HG03439 (cell line): Measurements from ENCODE around the gene RBP5.
"Not testable (repeated sequence)": the region's sequence is repeated elsewhere in the genome, so short reads cannot be mapped to it uniquely, and the experiment has no call there.

Source experiments
- ATAC-seq: cut with Tn5 transposase; IDR thresholded peaks from one replicate; pipeline ENCODE4 v1.9.1; 2021; ENCODE audit warnings: mild to moderate bottlenecking, moderate library complexity; ENCODE audit not compliant: unreplicated experiment

RBP5 gene

GRCh38 chr12:7123806-7124522, 4.7 kb downstream of the RBP5 start:
- ATAC-seq: no peak

GRCh38 chr12:7122811-7123769, 5.6 kb downstream of the RBP5 start:
- no peak for ATAC-seq

- ATAC-seq: no peak
Observed at GRCh38 chr12:7121324-7121723, 7.4 kb downstream of the RBP5 start.

GRCh38 chr12:7120166-7120565, 8.5 kb downstream of the RBP5 start:
- no peak for ATAC-seq

GRCh38 chr12:7118881-7119280, 9.8 kb downstream of the RBP5 start:
- ATAC-seq: no peak

GRCh38 chr12:7117670-7118069, 11.0 kb downstream of the RBP5 start:
- ATAC-seq: no peak

GRCh38 chr12:7116916-7117315, 11.8 kb downstream of the RBP5 start:
- no peak for ATAC-seq

- ATAC-seq: no peak
Observed at GRCh38 chr12:7116196-7116595, 12.5 kb downstream of the RBP5 start.

GRCh38 chr12:7114851-7115250, 13.8 kb downstream of the RBP5 start:
- ATAC-seq: no peak

- ATAC-seq: no peak
Observed at GRCh38 chr12:7114008-7114407, 14.7 kb downstream of the RBP5 start.

- no peak for ATAC-seq
Observed at GRCh38 chr12:7113389-7113871, 15.3 kb downstream of the RBP5 start.

- no peak for ATAC-seq
Observed at GRCh38 chr12:7112041-7112440, 16.6 kb downstream of the RBP5 start.

- ATAC-seq: no peak
Observed at GRCh38 chr12:7110661-7111060, 18.0 kb downstream of the RBP5 start.

- ATAC-seq: no peak
Observed at GRCh38 chr12:7109572-7109920, 19.1 kb downstream of the RBP5 start.

- no peak for ATAC-seq
Observed at GRCh38 chr12:7108796-7109571, 19.7 kb downstream of the RBP5 start, which contains the start of gene C1RL. Gene C1RL (minus strand): TSS chr12:7109214. CDS start chr12:7109180, 34 bp downstream.

- peak; percentile 85 for ATAC-seq
Observed at GRCh38 chr12:7108003-7108795, 20.5 kb downstream of the RBP5 start.

- ATAC-seq: no peak
Observed at GRCh38 chr12:7107636-7108002, 21.1 kb downstream of the RBP5 start.

- ATAC-seq: not testable (repeated sequence)
Observed at GRCh38 chr12:7107181-7107580, 21.5 kb downstream of the RBP5 start.

GRCh38 chr12:7106082-7106481, 22.6 kb downstream of the RBP5 start:
- no peak for ATAC-seq

- no peak for ATAC-seq
Observed at GRCh38 chr12:7103837-7104584, 24.7 kb downstream of the RBP5 start.
